Stimulated activated CD4-positive, alpha-beta T cell treated with anti-CD3 and anti-CD28 coated beads, TNF-alpha, amount 100 ng/mL, for 48 hours (primary cell): Measurements from ENCODE around the gene RIC8A.

Source experiments
- DNase-seq, 3 donors: peaks; one replicate each; pipeline ENCODE4 v3.0.0-alpha.2; 2020; ENCODE audit warnings: low read depth in 3 of 3

Gene RIC8A

GRCh38 chr11:203945-204586, 3.4 kb upstream of the RIC8A start:
- DNase-seq: no peak

GRCh38 chr11:204587-205109, 2.9 kb upstream of the RIC8A start:
- DNase-seq: no peak

GRCh38 chr11:205221-206001, 2.1 kb upstream of the RIC8A start:
- no peak for DNase-seq

GRCh38 chr11:206002-206384, 1.5 kb upstream of the RIC8A start:
- DNase-seq: no peak

GRCh38 chr11:206526-207207, 841 bp upstream of the RIC8A start:
- DNase-seq: peak in 1 of 3 donors; percentile 20

GRCh38 chr11:207863-208180, 314 bp downstream of the RIC8A start:
- DNase-seq: no peak

GRCh38 chr11:208181-208916, 841 bp downstream of the RIC8A start:
- DNase-seq: peak; percentile 62 to 78 (median 71)

- no peak for DNase-seq
These were observed 1.4 kb downstream of the RIC8A start for GRCh38 chr11:208917-209260.

- DNase-seq: no peak
These were observed 2.0 kb downstream of the RIC8A start for GRCh38 chr11:209275-210121.

- DNase-seq: no peak
These were observed 2.8 kb downstream of the RIC8A start for GRCh38 chr11:210122-210802.

GRCh38 chr11:210803-211180, 3.3 kb downstream of the RIC8A start:
- DNase-seq: no peak

- no peak for DNase-seq
These were observed 3.8 kb downstream of the RIC8A start for GRCh38 chr11:211295-211694.

- no peak for DNase-seq
These were observed 4.2 kb downstream of the RIC8A start for GRCh38 chr11:211741-212140.

GRCh38 chr11:212150-213100, 4.9 kb downstream of the RIC8A start:
- no peak for DNase-seq

- DNase-seq: no peak
These were observed 5.6 kb downstream of the RIC8A start for GRCh38 chr11:213111-213510.

- no peak for DNase-seq
These were observed 6.6 kb downstream of the RIC8A start for GRCh38 chr11:214083-214482.

- no peak for DNase-seq
These were observed 8.1 kb downstream of the RIC8A start for GRCh38 chr11:215581-216037.

GRCh38 chr11:216081-216974, 8.8 kb downstream of the RIC8A start:
- no peak for DNase-seq
